ENCODE data around the gene DGKE. TPM values are rescaled to one million over a fixed set of nuclear protein-coding genes. Genes with fewer than 3 reads are reported as not detected.

The DGKE gene
- total and polyA plus RNA-seq, 2 of the 8 experiments (the other 6 are each of a cell fraction or from before 2014, with no cell fraction given): 1.7 to 7.4 TPM

DNA sequence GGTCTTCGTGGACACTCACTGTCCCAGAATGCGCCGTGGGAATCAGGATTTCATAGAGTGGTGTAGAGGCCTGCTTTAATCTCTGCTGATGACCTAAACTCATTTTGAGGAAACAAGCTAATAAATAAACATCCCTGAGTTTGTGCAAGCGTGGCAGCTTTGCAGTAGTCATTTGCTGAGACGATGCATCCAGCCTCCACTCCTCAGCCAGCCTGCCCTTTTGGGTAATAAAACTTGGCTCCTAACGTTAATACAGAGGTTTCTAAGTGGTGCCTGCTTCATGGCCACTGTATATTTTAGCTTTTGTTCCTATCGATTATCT, 1.3 kb downstream of the DGKE start (continued):
- TF ChIP-seq SAP30 (IDR thresholded peaks at IDR 0.05; ENCODE audit: insufficient read depth, insufficient replicate concordance, low read length) (no peak), RFX5 (IDR thresholded peaks at IDR 0.05; ENCODE audit: borderline replicate concordance, low read depth, low read length) (no peak), HDAC2 (IDR thresholded peaks at IDR 0.05; ENCODE audit: borderline replicate concordance in 1 of 2, low read depth in 2 of 2, low read length in 2 of 2) (no peak)
- TF ChIP-seq, protein P1, sequence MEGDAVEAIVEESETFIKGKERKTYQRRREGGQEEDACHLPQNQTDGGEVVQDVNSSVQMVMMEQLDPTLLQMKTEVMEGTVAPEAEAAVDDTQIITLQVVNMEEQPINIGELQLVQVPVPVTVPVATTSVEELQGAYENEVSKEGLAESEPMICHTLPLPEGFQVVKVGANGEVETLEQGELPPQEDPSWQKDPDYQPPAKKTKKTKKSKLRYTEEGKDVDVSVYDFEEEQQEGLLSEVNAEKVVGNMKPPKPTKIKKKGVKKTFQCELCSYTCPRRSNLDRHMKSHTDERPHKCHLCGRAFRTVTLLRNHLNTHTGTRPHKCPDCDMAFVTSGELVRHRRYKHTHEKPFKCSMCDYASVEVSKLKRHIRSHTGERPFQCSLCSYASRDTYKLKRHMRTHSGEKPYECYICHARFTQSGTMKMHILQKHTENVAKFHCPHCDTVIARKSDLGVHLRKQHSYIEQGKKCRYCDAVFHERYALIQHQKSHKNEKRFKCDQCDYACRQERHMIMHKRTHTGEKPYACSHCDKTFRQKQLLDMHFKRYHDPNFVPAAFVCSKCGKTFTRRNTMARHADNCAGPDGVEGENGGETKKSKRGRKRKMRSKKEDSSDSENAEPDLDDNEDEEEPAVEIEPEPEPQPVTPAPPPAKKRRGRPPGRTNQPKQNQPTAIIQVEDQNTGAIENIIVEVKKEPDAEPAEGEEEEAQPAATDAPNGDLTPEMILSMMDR (IDR thresholded peaks at IDR 0.05; ENCODE audit: control extremely low read depth in 1 of 3, insufficient read depth in 1 of 3, low read depth in 1 of 3, low read length in 3 of 3): no peak
- TF ChIP-seq, protein P2, sequence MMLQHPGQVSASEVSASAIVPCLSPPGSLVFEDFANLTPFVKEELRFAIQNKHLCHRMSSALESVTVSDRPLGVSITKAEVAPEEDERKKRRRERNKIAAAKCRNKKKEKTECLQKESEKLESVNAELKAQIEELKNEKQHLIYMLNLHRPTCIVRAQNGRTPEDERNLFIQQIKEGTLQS (IDR thresholded peaks at IDR 0.05; ENCODE audit: insufficient read depth, low read depth, low read length): no peak
